ENCODE measurements around the gene INO80E.

- no peak for TF ChIP-seq CTCF (IDR thresholded peaks at IDR 0.05)
- no peak for TF ChIP-seq GABPA (IDR thresholded peaks at IDR 0.05; ENCODE audit: low read depth)
- no peak for TF ChIP-seq EP300 (IDR thresholded peaks at IDR 0.05; ENCODE audit: borderline replicate concordance in 1 of 2, low read depth in 1 of 2, low read length in 1 of 2)
- no peak for TF ChIP-seq GATA2 (CRISPR knock-in tag; IDR thresholded peaks at IDR 0.05)
Observed at GRCh38 chr16:29977063-29977825, 18.8 kb upstream of the INO80E start.

Data from SK-N-SH (cell line).